GM23338 (cell line): ENCODE data around the gene OTUD3.

Experiments
- CREB1 ChIP-seq: fragments of 250-450 bp; sonication (Bioruptor Pico); IDR thresholded peaks from 2 replicates; pipeline ENCODE4 v1.5.0; 2020; ENCODE audit warnings: low read depth, mild to moderate bottlenecking, moderate library complexity
- EZH2 ChIP-seq: fragments of 200-600 bp; sonication (generic); IDR thresholded peaks from one replicate; pipeline ENCODE4 v1.8.0; 2017; ENCODE audit warnings: antibody characterized with exemption, mild to moderate bottlenecking, low read depth; ENCODE audit not compliant: unreplicated experiment
- EZH2phosphoT487 ChIP-seq: fragments of 200-600 bp; sonication (generic); IDR thresholded peaks from one replicate; pipeline ENCODE4 v1.8.1; 2018; ENCODE audit warnings: antibody characterized with exemption; ENCODE audit not compliant: unreplicated experiment
- JUNB ChIP-seq: IDR thresholded peaks from one replicate; pipeline ENCODE4 v1.6.1; 2016; ENCODE audit warnings: antibody characterized with exemption; ENCODE audit not compliant: unreplicated experiment
- NANOG ChIP-seq: IDR thresholded peaks from 2 replicates; pipeline ENCODE4 v1.6.1; 2016; ENCODE audit warnings: antibody characterized with exemption, borderline replicate concordance
- POLR2AphosphoS5 ChIP-seq: IDR thresholded peaks from 2 replicates; pipeline ENCODE4 v1.6.1; 2016; ENCODE audit warnings: antibody characterized with exemption, low read depth
- STAT1 ChIP-seq: IDR thresholded peaks from one replicate; pipeline ENCODE4 v1.6.1; 2016; ENCODE audit warnings: antibody characterized with exemption; ENCODE audit not compliant: unreplicated experiment
- ZNF462 ChIP-seq: fragments of 250-450 bp; sonication (Bioruptor Pico); IDR thresholded peaks from 2 replicates; pipeline ENCODE4 v1.5.0; 2020; ENCODE audit warnings: mild to moderate bottlenecking, moderate library complexity
- TF ChIP-seq, protein P1 (sequence below): IDR thresholded peaks from one replicate; pipeline ENCODE4 v1.6.1; 2018; ENCODE audit warnings: antibody characterized with exemption; ENCODE audit not compliant: unreplicated experiment
- TF ChIP-seq, protein P2 (sequence below), 2 experiments: fragments of 200-600 bp in 1 of 2; sonication (generic) in 1 of 2; conservative IDR thresholded peaks; 2 replicates each; pipeline versions ENCODE4 v1.5.1 to v1.6.1; 2016 to 2017; ENCODE audit warnings: antibody characterized with exemption in 2 of 2, low read depth in 2 of 2, mild to moderate bottlenecking in 2 of 2, moderate library complexity in 1 of 2
- TF ChIP-seq, protein P3 (sequence below): IDR thresholded peaks from 2 replicates; pipeline ENCODE4 v1.6.1; 2016; ENCODE audit warnings: antibody characterized with exemption

DNA sequence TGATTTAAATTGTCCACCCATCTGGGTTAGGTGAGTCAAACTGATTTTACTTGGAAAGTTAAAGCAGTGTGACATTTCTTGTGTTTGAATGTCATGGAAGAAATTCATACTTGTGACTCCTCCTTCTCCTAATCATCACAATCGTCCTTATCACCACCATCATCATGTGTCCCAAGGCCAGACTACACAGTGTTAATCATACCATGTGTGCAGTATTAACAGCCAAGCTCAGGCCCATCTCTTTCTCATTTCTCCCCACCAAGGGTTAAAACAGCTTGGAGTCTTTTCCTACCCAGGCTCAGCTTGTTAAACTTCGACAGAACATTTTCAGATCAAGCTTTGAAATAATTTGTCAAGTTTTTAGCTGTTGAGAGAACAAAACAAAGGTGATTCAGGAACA is 63.7 kb downstream of the OTUD3 start:
- TF ChIP-seq, protein P1, sequence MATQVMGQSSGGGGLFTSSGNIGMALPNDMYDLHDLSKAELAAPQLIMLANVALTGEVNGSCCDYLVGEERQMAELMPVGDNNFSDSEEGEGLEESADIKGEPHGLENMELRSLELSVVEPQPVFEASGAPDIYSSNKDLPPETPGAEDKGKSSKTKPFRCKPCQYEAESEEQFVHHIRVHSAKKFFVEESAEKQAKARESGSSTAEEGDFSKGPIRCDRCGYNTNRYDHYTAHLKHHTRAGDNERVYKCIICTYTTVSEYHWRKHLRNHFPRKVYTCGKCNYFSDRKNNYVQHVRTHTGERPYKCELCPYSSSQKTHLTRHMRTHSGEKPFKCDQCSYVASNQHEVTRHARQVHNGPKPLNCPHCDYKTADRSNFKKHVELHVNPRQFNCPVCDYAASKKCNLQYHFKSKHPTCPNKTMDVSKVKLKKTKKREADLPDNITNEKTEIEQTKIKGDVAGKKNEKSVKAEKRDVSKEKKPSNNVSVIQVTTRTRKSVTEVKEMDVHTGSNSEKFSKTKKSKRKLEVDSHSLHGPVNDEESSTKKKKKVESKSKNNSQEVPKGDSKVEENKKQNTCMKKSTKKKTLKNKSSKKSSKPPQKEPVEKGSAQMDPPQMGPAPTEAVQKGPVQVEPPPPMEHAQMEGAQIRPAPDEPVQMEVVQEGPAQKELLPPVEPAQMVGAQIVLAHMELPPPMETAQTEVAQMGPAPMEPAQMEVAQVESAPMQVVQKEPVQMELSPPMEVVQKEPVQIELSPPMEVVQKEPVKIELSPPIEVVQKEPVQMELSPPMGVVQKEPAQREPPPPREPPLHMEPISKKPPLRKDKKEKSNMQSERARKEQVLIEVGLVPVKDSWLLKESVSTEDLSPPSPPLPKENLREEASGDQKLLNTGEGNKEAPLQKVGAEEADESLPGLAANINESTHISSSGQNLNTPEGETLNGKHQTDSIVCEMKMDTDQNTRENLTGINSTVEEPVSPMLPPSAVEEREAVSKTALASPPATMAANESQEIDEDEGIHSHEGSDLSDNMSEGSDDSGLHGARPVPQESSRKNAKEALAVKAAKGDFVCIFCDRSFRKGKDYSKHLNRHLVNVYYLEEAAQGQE: no peak
- TF ChIP-seq, protein P2, sequence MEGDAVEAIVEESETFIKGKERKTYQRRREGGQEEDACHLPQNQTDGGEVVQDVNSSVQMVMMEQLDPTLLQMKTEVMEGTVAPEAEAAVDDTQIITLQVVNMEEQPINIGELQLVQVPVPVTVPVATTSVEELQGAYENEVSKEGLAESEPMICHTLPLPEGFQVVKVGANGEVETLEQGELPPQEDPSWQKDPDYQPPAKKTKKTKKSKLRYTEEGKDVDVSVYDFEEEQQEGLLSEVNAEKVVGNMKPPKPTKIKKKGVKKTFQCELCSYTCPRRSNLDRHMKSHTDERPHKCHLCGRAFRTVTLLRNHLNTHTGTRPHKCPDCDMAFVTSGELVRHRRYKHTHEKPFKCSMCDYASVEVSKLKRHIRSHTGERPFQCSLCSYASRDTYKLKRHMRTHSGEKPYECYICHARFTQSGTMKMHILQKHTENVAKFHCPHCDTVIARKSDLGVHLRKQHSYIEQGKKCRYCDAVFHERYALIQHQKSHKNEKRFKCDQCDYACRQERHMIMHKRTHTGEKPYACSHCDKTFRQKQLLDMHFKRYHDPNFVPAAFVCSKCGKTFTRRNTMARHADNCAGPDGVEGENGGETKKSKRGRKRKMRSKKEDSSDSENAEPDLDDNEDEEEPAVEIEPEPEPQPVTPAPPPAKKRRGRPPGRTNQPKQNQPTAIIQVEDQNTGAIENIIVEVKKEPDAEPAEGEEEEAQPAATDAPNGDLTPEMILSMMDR (conservative IDR thresholded peaks at IDR 0.05; ENCODE audit: low read depth in 2 of 2): no peak
- TF ChIP-seq POLR2AphosphoS5: no peak
- no peak for TF ChIP-seq EZH2
- TF ChIP-seq STAT1: no peak
- TF ChIP-seq EZH2phosphoT487: no peak
- TF ChIP-seq CREB1 (CRISPR knock-in tag): no peak
- TF ChIP-seq JUNB: no peak
- TF ChIP-seq, protein P3, sequence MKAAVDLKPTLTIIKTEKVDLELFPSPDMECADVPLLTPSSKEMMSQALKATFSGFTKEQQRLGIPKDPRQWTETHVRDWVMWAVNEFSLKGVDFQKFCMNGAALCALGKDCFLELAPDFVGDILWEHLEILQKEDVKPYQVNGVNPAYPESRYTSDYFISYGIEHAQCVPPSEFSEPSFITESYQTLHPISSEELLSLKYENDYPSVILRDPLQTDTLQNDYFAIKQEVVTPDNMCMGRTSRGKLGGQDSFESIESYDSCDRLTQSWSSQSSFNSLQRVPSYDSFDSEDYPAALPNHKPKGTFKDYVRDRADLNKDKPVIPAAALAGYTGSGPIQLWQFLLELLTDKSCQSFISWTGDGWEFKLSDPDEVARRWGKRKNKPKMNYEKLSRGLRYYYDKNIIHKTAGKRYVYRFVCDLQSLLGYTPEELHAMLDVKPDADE: no peak
- TF ChIP-seq ZNF462 (CRISPR knock-in tag): no peak
- no peak for TF ChIP-seq NANOG
